ENCODE measurements around the gene TBX15. TPM values are rescaled to one million over a fixed set of nuclear protein-coding genes. Genes with fewer than 3 reads are reported as not detected.

The TBX15 gene
- total RNA-seq, 1 donor from 2014 or later = 2.9 TPM

DNA sequence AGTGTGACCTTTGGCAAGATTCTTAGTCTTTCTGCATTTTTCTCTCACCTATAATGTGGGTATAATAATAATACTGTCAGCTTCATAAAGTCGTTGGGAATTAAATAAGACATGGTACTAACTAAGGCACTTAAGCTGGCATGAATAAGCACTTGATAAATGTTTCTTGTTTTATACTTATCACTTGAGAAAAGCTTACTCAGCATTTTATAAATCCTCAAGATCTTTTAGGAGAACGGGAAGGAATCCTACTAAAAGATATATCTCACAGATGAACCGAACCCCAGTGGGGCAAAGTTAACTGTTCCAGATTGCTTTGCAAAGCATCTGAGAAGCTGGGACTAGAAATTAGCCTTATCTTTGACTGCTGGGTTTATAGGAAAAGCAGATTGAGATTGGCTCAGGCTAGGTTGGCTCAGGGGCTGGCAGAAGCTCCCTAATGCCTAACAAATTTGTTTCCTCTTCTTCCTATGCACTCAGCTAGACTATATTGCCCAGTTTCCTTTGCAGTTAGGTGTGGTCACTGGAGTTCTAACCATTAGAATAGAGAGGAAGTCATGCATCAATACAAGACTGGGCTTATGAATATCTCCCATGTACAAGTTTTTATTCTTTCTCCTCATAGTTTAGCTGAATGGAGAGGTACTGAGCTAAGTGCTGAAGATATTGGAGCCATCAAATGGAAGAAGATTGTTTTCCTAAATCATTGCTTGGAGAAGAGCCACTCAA is 110.3 kb downstream of the TBX15 start:
- no peak overlapping the region for H3K4me3 ChIP-seq
- no peak overlapping the region for H3K4me2 ChIP-seq
- no peak for TF ChIP-seq EZH2phosphoT487 (IDR thresholded peaks at IDR 0.05)
- no peak for TF ChIP-seq CTCF (IDR thresholded peaks at IDR 0.05)
- no peak for TF ChIP-seq EZH2 (IDR thresholded peaks at IDR 0.05)

GRCh38 chr1:118871582-118872171 is 116.5 kb downstream of the TBX15 start:
- H3K4me1 Mint-ChIP-seq = no peaks in the 10 kb centered on the region
- no peak overlapping the region for H2AFZ ChIP-seq (replicated peaks)
- no peaks in the 10 kb centered on the region for H3K79me2 ChIP-seq (ENCODE audit: low read depth)
- no peaks in the 10 kb centered on the region for H3K4me1 ChIP-seq
- no peak for DNase-seq (ENCODE audit: low spot score)
- no peaks in the 10 kb centered on the region for H3K36me3 ChIP-seq
- H3K4me3 Mint-ChIP-seq = no peak overlapping the region
- no peak overlapping the region for H3K4me2 ChIP-seq
- no peaks in the 10 kb centered on the region for H3K27me3 Mint-ChIP-seq (ENCODE audit: insufficient read depth, low read depth)
- no peaks in the 10 kb centered on the region for H3K27me3 ChIP-seq
- no peaks in the 10 kb centered on the region for H3K9me3 Mint-ChIP-seq
- H3F3A ChIP-seq (ENCODE audit: low read depth) = no peaks in the 10 kb centered on the region
- no peak overlapping the region for H3K27ac ChIP-seq
- H3K27ac Mint-ChIP-seq = no peak overlapping the region
- H4K20me1 ChIP-seq (ENCODE audit: low read depth) = no peaks in the 10 kb centered on the region
- no peaks in the 10 kb centered on the region for H3K36me3 Mint-ChIP-seq
- TF ChIP-seq EZH2 (IDR thresholded peaks at IDR 0.05) (no peak), CTCF (IDR thresholded peaks at IDR 0.05) (no peak), EZH2phosphoT487 (IDR thresholded peaks at IDR 0.05) (no peak)
- H3K9ac ChIP-seq = no peak overlapping the region
- no peaks in the 10 kb centered on the region for H3K9me3 ChIP-seq (ENCODE audit: low read depth)
- no peak overlapping the region for H3K4me3 ChIP-seq

More for the DNA sequence above, 110.3 kb downstream of the TBX15 start:
- Histone ChIP-seq H3K27me3 (no peaks in the 10 kb centered on the region), H4K20me1 (ENCODE audit: low read depth) (no peaks in the 10 kb centered on the region), H3K36me3 (no peaks in the 10 kb centered on the region), H2AFZ (replicated peaks) (no peak overlapping the region), H3F3A (ENCODE audit: low read depth) (no peaks in the 10 kb centered on the region), H3K27ac (no peak overlapping the region), H3K4me1 (peaks cover 5% of the 10 kb centered on the region), H3K9ac (no peak overlapping the region), H3K9me3 (ENCODE audit: low read depth) (no peaks in the 10 kb centered on the region), H3K79me2 (ENCODE audit: low read depth) (no peaks in the 10 kb centered on the region)
- Mint-ChIP-seq H3K4me3 (no peak overlapping the region), H3K27me3 (ENCODE audit: insufficient read depth, low read depth) (no peaks in the 10 kb centered on the region), H3K36me3 (no peaks in the 10 kb centered on the region), H3K9me3 (no peaks in the 10 kb centered on the region), H3K4me1 (no peaks in the 10 kb centered on the region), H3K27ac (no peak overlapping the region)
- DNase-seq (ENCODE audit: low spot score) = no peak

- H3K79me2 ChIP-seq (ENCODE audit: low read depth) = no peaks in the 10 kb centered on the region
- no peaks in the 10 kb centered on the region for H3F3A ChIP-seq (ENCODE audit: low read depth)
- H3K27me3 ChIP-seq = no peaks in the 10 kb centered on the region
- H4K20me1 ChIP-seq (ENCODE audit: low read depth) = no peaks in the 10 kb centered on the region
- no peaks in the 10 kb centered on the region for H3K4me1 ChIP-seq
- H3K36me3 ChIP-seq = no peaks in the 10 kb centered on the region
- Mint-ChIP-seq H3K9me3 (no peaks in the 10 kb centered on the region), H3K27me3 (ENCODE audit: insufficient read depth, low read depth) (no peaks in the 10 kb centered on the region), H3K27ac (no peak overlapping the region), H3K4me3 (no peak overlapping the region), H3K36me3 (no peaks in the 10 kb centered on the region), H3K4me1 (no peaks in the 10 kb centered on the region)
- H3K9ac ChIP-seq = no peak overlapping the region
- TF ChIP-seq EZH2phosphoT487 (IDR thresholded peaks at IDR 0.05) (no peak), CTCF (IDR thresholded peaks at IDR 0.05) (no peak), EZH2 (IDR thresholded peaks at IDR 0.05) (no peak)
- H3K9me3 ChIP-seq (ENCODE audit: low read depth) = no peaks in the 10 kb centered on the region
- H2AFZ ChIP-seq (replicated peaks) = no peak overlapping the region
- H3K4me2 ChIP-seq = no peak overlapping the region
- DNase-seq (ENCODE audit: low spot score) = no peak
- no peak overlapping the region for H3K27ac ChIP-seq
- no peak overlapping the region for H3K4me3 ChIP-seq
These were observed 119.8 kb downstream of the TBX15 start for GRCh38 chr1:118868387-118868786.
